HL-60 (cell line): ENCODE results near the gene ROBO1.

Source experiments
- GABPA ChIP-seq: IDR thresholded peaks from 2 replicates; pipeline ENCODE4 v1.6.1; 2012; ENCODE audit warnings: low read depth
- POLR2AphosphoS5 ChIP-seq: IDR thresholded peaks from 2 replicates; pipeline ENCODE4 v1.6.1; 2012; ENCODE audit warnings: low read depth

DNA sequence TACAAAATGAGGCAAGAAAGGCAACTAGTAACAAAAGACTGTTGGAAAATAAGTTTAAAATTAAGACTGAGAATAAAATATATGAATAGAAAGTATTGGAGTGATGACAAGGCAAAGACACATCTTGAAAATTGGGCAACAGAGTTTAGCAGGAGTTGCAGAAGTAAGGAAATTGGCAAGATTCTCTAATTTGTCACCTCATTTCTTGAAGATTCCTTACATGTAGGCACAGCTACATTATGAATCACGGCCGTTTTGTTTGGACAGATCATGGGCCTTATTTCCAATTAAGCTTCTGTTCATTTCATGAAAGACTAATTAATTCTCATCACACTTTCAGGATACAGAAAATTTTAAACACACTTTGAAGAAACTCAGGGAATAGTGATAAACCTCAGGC, 170.1 kb downstream of the ROBO1 start:
- TF ChIP-seq GABPA (no peak), POLR2AphosphoS5 (no peak)
